Endothelial cell (in vitro differentiated cells): Measurements from ENCODE around the gene IFNA8. TPM values are rescaled to one million over a fixed set of nuclear protein-coding genes. Genes with fewer than 3 reads are reported as not detected.

Experiments used
- DNase-seq: peaks from one replicate; pipeline ENCODE4 v3.0.0; 2021; ENCODE audit warnings: low spot score
- H3K27ac Mint-ChIP-seq: one replicate; pipeline ENCODE4 v1.8.0; 2021; ENCODE audit warnings: mixed read lengths, inconsistent platforms; ENCODE audit not compliant: unreplicated experiment
- H3K27me3 Mint-ChIP-seq: one replicate; pipeline ENCODE4 v1.8.0; 2021; ENCODE audit warnings: mild to moderate bottlenecking, moderate library complexity, mixed read lengths, inconsistent platforms; ENCODE audit not compliant: unreplicated experiment
- H3K36me3 Mint-ChIP-seq: one replicate; pipeline ENCODE4 v1.8.0; 2021; ENCODE audit warnings: mild to moderate bottlenecking, low read depth, mixed read lengths, inconsistent platforms; ENCODE audit not compliant: unreplicated experiment
- H3K4me1 Mint-ChIP-seq: one replicate; pipeline ENCODE4 v1.8.0; 2021; ENCODE audit warnings: mild to moderate bottlenecking, mixed read lengths, inconsistent platforms; ENCODE audit not compliant: unreplicated experiment
- H3K4me3 Mint-ChIP-seq: one replicate; pipeline ENCODE4 v1.8.0; 2021; ENCODE audit warnings: mild to moderate bottlenecking, mixed read lengths, inconsistent platforms; ENCODE audit not compliant: unreplicated experiment
- H3K9me3 Mint-ChIP-seq: one replicate; pipeline ENCODE4 v1.8.0; 2021; ENCODE audit warnings: mixed read lengths, inconsistent platforms; ENCODE audit not compliant: unreplicated experiment
- CTCF ChIP-seq: fragments of 200-600 bp; sonication (generic); IDR thresholded peaks from one replicate; pipeline ENCODE4 v1.5.0; 2021; ENCODE audit warnings: antibody characterized with exemption; ENCODE audit not compliant: unreplicated experiment
- total RNA-seq: library from RNA; stranded (reverse); fragmentation: NEBNext Ultra II Directional; extraction: Animal tissue kit (Norgen Biotek cat#: 25700); gene quantifications from one replicate; pipeline ENCODE4 v1.2.1, GENCODE V29; 2021; ENCODE audit not compliant: unreplicated experiment

The IFNA8 gene
- total RNA-seq, 1 donor from 2014 or later = not detected

GRCh38 chr9:21383627-21384026, 25.3 kb upstream of the IFNA8 start:
- Mint-ChIP-seq H3K4me1 (no peaks in the 10 kb centered on the region), H3K36me3 (no peaks in the 10 kb centered on the region), H3K27me3 (no peaks in the 10 kb centered on the region)

GRCh38 chr9:21385131-21385670, 23.7 kb upstream of the IFNA8 start, which contains the start of gene IFNA2:
Gene IFNA2 (minus strand): TSS chr9:21385398. CDS start chr9:21385329, 69 bp downstream.
- no peaks in the 10 kb centered on the region for H3K36me3 Mint-ChIP-seq
- no peak for TF ChIP-seq CTCF
- DNase-seq = no peak
- no peaks in the 10 kb centered on the region for H3K9me3 Mint-ChIP-seq
- no peak within 1 kb of the TSS for H3K27ac Mint-ChIP-seq
- H3K4me3 Mint-ChIP-seq = no peak within 1 kb of the TSS
- no peaks in the 10 kb centered on the region for H3K27me3 Mint-ChIP-seq
- H3K4me1 Mint-ChIP-seq = no peaks in the 10 kb centered on the region

More at GRCh38 chr9:21383627-21384026, 25.3 kb upstream of the IFNA8 start:
- Mint-ChIP-seq H3K4me3 (no peak overlapping the region), H3K27ac (no peak overlapping the region), H3K9me3 (no peaks in the 10 kb centered on the region)
- DNase-seq = no peak
- no peak for TF ChIP-seq CTCF

- Mint-ChIP-seq H3K36me3 (no peaks in the 10 kb centered on the region), H3K4me1 (peaks cover 2% of the 10 kb centered on the region), H3K27ac (no peak overlapping the region), H3K27me3 (peaks cover 1% of the 10 kb centered on the region), H3K9me3 (no peaks in the 10 kb centered on the region), H3K4me3 (no peak overlapping the region)
- peak; percentile 66 for TF ChIP-seq CTCF
- peak; percentile 22 for DNase-seq
These were observed 16.6 kb upstream of the IFNA8 start for GRCh38 chr9:21392270-21392669.

- Mint-ChIP-seq H3K9me3 (no peaks in the 10 kb centered on the region), H3K4me3 (peak overlapping the region; percentile 79), H3K36me3 (no peaks in the 10 kb centered on the region), H3K4me1 (peaks cover 2% of the 10 kb centered on the region), H3K27ac (no peak overlapping the region), H3K27me3 (peaks cover 1% of the 10 kb centered on the region)
- peak; percentile 73 for DNase-seq
- peak; percentile 87 for TF ChIP-seq CTCF
These were observed 12.9 kb upstream of the IFNA8 start for GRCh38 chr9:21395778-21396717.
